ENCODE results near the gene ZMAT5. TPM values are rescaled to one million over a fixed set of nuclear protein-coding genes. Genes with fewer than 3 reads are reported as not detected.

Gene ZMAT5
- total and polyA plus RNA-seq, 9 of the 15 experiments (the other 6 are each of a cell fraction or from before 2014, with no cell fraction given): 2.0 to 25.2 (median 11.9) TPM

DNA sequence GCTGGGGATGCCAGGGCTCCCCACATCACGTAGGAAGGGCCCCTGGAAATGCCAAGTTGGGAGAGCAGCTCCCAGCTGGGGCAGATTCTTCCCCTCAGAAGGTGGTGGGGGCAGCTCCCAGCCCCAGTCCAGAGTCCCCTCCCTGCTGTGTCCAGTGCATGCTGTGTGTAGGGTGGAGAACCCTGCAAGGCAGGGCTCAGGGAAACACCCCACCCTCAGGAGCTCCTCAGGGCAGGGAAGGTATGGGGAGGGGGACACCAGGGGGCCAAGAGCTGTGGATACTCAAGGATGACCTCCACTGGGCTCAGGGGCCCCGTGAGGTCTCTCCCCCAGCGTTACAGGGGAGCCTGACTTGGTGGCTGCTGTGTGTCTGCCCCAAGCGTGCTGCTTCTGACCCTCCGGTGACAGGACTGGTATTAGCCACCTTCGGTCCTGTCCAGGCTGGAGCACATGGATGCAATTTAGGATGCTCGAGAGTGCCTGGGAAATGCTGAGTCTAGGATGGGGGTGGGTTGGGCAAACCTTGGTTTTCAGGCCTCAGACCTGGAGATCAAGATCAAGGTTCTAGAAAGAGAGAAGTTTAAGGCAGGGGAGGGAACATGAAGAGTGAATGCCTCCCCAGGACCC lies 63.1 kb downstream of the ZMAT5 start:
- peaks cover 0 to 10% of the 10 kb centered on the region in 2 experiments; a peak in 2 of 5 replicates for H3K27me3 ChIP-seq (ENCODE audit: control insufficient read depth in 2 of 2, insufficient read depth in 2 of 2, low read length in 2 of 2)
- no peaks in the 10 kb centered on the region for H3K36me3 ChIP-seq (ENCODE audit: control insufficient read depth, insufficient read depth, low read length)
- no peak overlapping the region for H3K27ac ChIP-seq (ENCODE audit: extremely low read depth, low read depth, low read length)
- no peak overlapping the region for H2AFZ ChIP-seq (ENCODE audit: low read depth, low read length)
- BruUV-seq (replicated peaks): no TSS peak
- no peak overlapping the region for H3K4me2 ChIP-seq (ENCODE audit: insufficient read depth, low read length)
- no peaks in the 10 kb centered on the region for H4K20me1 ChIP-seq (replicated peaks; ENCODE audit: control insufficient read depth, insufficient read depth, low read length)
- no peaks in the 10 kb centered on the region for H3K79me2 ChIP-seq (ENCODE audit: control insufficient read depth, insufficient read depth, low read length)
- H3K9ac ChIP-seq (ENCODE audit: insufficient read depth in 1 of 2, low read depth in 2 of 2, low read length in 2 of 2): no peak overlapping the region
- peaks cover 8 to 38% of the 10 kb centered on the region in 2 experiments; a peak in 4 of 5 replicates for H3K4me1 ChIP-seq (replicated peaks in 1 of 2; ENCODE audit: control insufficient read depth in 2 of 2, insufficient read depth in 2 of 2, low read length in 2 of 2)
- WGBS (ENCODE audit: insufficient coverage, low coverage, missing lambda C conversion rate): 0% methylated on average over 1 of the region's 7 CpGs
- no peak for DNase-seq (ENCODE audit: extremely low read depth in 1 of 4, low spot score in 3 of 4)
- no peaks in the 10 kb centered on the region for H3K9me3 ChIP-seq (replicated peaks; ENCODE audit: control insufficient read depth, insufficient read depth, low read depth, low read length)
- CTCF ChIA-PET (ENCODE audit: low intra/inter-chr PET ratio): no interaction called here
- TF ChIP-seq ZNF3 (CRISPR knock-in tag; IDR thresholded peaks at IDR 0.05): no peak
- TF ChIP-seq LCOR (CRISPR knock-in tag; IDR thresholded peaks at IDR 0.05): no peak
- TF ChIP-seq CAMTA2 (CRISPR knock-in tag; conservative IDR thresholded peaks at IDR 0.05): no peak
- no peak for TF ChIP-seq GABPB1 (CRISPR knock-in tag; IDR thresholded peaks at IDR 0.05)
- no peak for TF ChIP-seq SRSF1 (IDR thresholded peaks at IDR 0.05; ENCODE audit: low read depth, low read length)
- TF ChIP-seq ZNF431 (CRISPR knock-in tag; IDR thresholded peaks at IDR 0.05): no peak
- no peak for TF ChIP-seq ATF6 (CRISPR knock-in tag; IDR thresholded peaks at IDR 0.05)
- no peak for TF ChIP-seq PBX2 (CRISPR knock-in tag; IDR thresholded peaks at IDR 0.05; ENCODE audit: low read depth)
- no peak for TF ChIP-seq PBX2 (tag; conservative IDR thresholded peaks at IDR 0.05; ENCODE audit: low read depth)
- no peak for FAIRE-seq
- in situ Hi-C loops (cut with MboI): no loop called here
- no peak overlapping the region for H3K4me3 ChIP-seq
- H3K9me1 ChIP-seq (ENCODE audit: control insufficient read depth, insufficient read depth, low read length): no peaks in the 10 kb centered on the region
- POLR2A ChIA-PET: no interaction called here
- intact Hi-C loops (cut with micrococcal nuclease): loop anchor here (5.0 kb wide), 1 partner anchor 384 kb away; no protein-coding TSS in a partner anchor
- no peak for ATAC-seq
